Measurements from ENCODE around the gene UBP1. TPM values are rescaled to one million over a fixed set of nuclear protein-coding genes. Genes with fewer than 3 reads are reported as not detected.
"Not testable (repeated sequence)": the region's sequence is repeated elsewhere in the genome, so short reads cannot be mapped to it uniquely, and the experiment has no call there.

The UBP1 gene
- total RNA-seq, 1 donor from 2014 or later = 36.2 TPM

DNA sequence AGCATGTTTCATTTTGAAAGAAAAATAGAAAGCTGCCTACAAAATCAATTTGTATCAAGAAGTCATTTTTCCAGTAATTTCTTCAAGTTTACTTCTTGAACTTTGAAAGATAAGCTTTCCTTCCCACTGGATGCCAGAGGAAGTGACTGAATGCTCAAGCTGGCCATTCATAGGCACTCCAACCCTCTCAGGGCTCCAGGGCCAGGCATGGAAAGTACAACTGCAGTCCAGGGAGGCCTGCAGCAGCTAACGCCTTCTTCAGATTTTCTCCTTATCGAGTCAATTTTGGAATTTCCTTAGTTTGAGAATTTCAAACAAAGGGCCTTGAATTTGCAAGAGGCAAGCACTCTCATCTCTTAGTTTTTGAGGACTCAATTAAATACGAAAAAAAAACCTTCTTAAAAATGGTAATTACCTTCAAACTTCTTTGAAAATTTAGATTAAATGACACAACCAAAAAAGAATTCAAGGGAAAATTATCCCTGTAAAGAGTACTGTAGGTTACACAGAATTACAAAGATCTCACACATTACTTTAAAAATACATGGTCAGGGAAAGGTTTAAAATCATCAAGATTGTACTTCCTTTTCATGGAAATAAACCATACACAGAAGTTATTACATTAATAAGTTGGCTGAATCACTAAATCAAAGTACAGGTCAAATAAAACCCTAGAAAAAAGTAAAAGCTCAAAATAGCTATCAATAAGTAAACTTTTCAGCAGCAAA, 2.5 kb downstream of the UBP1 start:
- peak in 1 of 2 donors; percentile 60 for DNase-seq (ENCODE audit: low read depth in 2 of 2)

DNA sequence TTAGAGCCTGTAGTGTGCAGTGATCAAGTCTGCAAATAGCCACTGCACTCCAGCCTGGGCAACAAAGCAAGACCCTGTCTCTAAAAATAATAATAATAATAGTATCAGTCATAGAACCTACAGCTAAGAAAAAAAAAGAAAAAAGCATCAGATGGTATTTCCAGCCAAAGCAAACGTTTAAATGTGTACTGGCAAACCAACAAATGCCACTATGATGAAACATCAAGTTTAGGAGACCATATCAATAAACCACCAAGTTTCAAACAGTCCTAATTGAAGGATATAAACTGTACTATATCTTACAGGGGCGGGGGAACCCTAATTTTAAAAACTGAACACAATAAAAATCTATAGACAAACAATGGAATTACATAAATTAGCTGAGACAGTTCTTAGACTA, 6.4 kb downstream of the UBP1 start:
- no peak for DNase-seq (ENCODE audit: low read depth in 2 of 2)

DNA sequence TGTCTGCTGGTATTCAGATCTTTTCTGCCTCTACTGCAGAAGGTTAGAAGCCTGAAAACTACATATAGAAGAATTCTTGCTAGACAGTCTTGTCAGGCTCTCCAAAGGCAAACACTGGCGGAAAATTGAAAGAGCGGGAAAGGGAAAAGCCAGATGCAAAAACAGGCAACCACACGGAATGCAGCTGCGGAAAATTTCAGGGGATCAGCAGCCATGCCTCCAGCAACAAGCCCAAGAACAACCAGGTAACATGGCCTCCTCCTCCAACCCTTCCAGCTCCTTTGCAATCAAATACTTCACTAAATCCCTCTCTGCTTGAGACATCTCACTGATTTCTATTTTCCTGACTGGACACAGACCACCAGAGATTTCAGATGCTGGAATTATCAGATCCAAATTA, 9.6 kb downstream of the UBP1 start:
- DNase-seq (ENCODE audit: low read depth in 2 of 2) = no peak

DNA sequence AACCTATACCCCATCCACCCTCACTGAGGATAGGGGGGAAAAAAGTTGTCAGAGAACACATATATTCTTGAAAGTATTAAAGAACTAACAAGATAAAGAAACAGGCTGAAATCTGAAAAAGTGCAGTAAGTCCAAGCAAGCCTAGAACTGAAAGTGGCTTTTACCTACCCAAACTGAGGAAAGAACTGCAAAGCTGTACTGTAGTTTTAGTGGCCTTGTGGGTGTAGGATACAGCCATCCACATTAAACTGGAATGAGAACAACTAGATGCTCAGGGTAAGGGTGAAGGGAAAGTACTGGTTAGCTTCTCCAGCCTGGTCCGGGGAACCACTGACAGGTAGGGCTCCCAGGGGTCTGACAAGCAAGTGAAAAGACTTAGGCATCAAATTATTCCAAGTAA, 10.1 kb downstream of the UBP1 start:
- no peak for DNase-seq (ENCODE audit: low read depth in 2 of 2)

DNA sequence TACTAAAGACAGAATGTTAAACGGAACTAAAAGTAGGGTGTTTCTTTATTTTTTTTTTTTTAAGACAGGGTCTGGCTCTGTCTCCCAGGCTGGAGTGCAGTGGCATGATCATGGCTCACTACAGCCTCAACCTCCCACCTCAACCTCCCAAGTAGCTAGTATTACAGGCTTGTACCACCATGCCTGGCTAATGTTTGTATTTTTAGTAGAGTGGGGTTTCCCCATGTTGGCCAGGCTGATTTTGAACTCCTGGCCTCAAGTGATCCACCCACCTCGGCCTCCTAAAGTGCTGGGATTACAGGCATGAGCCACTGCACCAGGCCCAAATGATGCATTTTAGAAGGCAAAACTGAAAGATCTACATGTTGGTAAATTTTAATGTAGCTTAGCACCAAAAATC, 10.9 kb downstream of the UBP1 start:
- not testable (repeated sequence) for DNase-seq (ENCODE audit: low read depth in 2 of 2)

DNA sequence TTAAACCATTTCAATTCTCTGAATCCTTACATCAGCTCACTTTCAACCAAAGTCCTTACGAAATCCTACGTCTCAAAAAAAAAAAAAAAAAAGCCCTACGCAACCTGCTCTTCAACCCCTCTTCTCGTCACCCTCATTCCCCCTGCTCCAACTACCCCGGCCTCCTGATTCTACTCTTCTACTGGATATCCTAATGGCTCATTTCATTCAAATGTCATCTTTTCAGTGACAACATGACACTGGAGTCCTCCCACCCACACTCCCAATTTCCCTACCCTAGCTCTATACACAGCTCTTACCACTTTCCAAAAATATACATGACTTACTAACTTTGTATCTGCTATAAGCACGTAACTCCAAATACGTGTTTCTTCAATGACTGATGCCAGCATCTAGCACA, 11.5 kb downstream of the UBP1 start:
- no peak for DNase-seq (ENCODE audit: low read depth in 2 of 2)

DNA sequence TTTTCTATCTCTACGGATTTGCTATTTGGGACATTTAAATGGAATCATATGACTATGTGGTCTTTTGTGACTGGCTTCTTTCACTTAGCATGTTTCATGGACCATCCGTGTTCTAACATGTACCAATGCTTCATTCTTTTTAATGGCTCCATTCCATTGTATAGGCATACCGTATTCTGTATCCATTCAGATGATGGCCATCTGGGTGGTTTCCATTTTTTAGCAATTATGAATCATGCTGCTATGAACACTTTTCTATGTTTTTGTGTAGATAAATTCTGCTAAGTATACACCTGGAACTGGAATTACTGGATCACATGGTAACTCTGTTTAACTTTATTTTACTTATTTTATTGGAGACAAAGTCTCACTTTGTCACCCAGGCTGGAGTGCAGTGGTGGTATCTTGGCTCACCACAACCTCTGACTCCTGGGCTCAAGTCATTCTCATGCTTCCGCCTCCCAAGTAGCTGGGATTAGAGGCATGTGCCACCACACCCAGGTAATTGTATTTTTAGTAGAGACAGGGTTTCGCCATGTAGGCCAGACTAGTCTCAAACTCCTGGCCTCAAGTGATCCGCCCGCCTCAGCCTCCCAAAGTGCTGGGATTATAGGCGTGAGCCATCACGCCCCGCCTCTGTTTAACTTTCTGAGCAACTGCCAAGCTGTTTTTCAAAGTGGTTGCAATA, 13.4 kb downstream of the UBP1 start:
- DNase-seq (ENCODE audit: low read depth in 2 of 2) = no peak

DNA sequence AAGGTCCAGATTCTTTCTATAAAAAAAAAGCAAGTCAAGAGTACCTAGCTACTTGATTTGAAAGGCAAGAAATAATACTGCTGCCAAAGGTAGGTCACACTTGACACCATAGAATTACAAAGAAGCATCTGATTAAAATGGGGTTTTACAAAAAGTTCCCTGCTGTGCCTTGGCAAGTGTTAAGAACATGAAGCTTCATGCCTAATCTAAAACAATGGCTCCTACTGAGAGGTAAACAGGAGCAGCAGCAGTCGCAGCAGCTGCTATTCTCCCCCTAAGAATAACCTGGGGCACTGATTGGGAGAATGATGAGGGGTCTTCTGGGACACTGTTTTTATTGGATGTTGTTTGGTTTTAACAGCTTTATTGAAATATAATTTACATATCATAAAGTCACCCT, 14.1 kb downstream of the UBP1 start:
- no peak for DNase-seq (ENCODE audit: low read depth in 2 of 2)

DNA sequence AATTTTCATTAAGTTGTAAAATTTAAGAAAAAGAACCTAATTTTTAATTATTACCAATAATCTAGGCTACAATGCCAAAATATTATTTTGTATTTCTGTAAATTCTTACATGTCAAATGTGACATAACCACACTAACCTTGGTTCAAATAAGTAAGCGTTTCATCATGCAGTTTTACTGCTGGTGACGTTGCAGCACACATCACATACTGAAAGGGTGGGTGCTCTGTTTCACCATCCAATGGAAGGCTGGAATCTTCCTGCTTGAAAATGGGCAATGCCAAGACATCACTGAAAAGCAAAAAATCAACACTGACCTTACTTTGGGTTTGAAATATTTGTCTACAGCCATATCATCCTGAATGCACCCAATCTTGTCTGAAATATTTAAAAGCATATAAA, 14.8 kb downstream of the UBP1 start:
- no peak for DNase-seq (ENCODE audit: low read depth in 2 of 2)

DNA sequence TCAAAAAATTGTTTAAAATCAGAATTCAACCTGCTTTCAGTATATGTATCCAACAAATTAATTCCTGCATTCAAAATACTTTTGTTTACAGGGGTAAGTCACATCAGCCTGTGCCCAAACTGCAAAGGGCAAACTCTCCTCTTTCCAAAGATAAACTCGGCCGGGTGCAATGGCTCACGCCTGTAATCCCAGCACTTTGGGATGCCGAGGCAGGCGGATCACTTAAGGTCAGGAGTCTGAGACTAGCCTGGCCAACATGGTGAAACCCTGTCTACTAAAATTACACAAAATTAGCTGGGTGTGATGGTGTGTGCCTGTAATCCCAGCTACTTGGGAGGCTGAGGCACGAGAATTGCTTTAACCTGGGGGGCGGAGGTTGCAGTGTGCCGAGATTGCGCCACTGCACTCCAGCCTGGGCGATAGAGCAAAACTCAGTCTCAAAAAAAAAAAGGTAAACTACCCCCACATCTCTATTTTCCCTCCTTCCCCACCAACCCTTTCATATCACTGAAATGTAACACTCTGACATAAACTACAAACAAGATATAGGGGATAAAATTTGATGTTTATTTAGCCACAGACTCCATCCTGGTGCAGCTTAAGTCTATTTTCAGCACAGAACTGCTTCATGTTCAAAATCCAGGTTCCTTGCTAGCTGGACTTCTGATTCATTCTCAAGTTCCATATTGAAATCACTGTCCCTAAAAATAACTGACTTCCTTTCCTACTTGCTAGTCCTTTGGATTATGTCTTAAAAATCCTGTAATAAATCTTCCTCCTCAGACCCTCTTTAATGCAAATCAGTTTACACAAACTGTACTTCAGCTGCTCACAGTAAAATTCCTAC, 15.4 kb downstream of the UBP1 start:
- no peak for DNase-seq (ENCODE audit: low read depth in 2 of 2)

DNA sequence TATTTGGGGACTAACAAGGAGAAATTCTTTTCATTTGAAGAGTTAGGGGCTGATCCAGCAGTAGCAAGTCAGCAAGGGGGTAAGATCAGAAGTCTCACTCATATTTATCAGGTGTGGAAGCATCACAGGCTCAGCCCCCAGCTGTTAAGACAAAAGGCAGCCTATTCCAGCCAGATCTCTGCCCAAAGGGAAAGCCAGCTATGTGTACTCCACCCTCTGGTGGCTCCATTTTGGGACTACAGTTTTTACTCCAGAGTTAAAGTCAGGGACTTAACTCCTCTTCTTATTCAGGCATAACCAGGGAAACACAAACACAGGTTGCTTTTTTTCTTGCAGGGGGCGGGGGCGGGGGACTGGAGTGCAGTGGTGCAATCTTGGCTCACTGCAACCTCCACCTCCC, 19.2 kb downstream of the UBP1 start:
- no peak for DNase-seq (ENCODE audit: low read depth in 2 of 2)

DNA sequence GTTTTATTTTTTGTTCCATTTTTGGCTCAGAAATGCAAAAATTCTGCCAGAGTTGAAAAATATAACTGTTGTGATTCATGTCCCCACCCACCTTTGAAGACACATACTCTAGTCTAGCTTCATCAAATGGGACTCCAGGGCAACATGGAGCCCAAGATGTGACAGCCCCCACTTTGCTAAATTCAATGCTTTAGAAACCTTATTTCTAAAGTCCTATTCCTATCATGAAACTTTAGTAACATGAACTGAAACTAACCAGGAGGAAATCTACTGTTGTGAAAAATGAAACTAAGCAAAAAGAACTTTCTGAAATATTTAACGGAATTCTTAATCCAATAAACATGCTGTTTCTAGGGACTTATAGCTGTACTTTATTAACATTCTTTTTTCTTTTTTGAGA, 20.3 kb downstream of the UBP1 start:
- DNase-seq (ENCODE audit: low read depth in 2 of 2) = no peak

DNA sequence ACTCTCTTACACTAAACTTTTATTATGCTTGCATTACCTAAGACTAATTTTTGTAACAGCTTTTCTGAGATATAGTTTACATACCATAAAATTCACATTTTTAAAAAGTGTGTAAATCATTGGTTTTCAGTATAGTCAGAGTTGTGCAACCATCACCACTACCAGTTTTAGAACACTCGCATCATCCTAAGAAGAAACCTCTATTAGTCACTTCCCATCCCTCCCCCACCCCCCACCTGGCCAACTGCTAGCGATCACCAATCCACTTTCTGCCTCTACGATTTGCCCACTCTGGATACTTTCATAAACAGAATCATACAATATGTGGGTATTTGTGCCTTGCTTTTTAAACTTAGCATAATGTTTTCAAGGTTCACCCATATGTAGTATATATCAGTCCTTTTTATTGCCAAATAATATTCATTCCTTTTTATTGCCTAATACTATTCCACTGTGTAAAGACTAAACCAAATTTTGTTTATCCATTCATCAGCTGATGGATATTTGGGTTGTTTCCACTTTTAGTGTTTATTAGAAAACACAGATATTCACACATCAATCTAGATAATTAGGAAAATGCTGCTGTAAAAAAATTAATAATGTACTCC, 23.0 kb downstream of the UBP1 start:
- peak in 1 of 2 donors; percentile 16 for DNase-seq (ENCODE audit: low read depth in 2 of 2)

DNA sequence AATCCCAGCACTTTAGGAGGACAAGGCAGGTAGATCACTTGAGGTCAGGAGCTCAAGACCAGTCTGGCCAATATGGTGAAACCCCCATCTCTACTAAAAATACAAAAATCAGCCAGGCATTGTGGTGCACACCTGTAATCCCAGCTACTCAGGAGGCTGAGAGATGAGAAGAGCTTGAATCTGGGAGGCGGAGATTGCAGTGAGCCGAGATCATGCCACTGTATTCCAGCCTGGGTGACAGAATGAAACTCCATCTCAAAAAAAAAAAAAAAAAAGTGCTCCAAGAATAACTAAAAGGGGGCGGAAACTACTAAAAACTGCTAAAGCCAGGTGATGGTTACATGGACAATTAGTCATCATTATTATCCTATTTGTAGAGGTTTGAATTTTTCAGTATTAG, 29.4 kb downstream of the UBP1 start:
- not testable (repeated sequence) for DNase-seq (ENCODE audit: low read depth in 2 of 2)

DNA sequence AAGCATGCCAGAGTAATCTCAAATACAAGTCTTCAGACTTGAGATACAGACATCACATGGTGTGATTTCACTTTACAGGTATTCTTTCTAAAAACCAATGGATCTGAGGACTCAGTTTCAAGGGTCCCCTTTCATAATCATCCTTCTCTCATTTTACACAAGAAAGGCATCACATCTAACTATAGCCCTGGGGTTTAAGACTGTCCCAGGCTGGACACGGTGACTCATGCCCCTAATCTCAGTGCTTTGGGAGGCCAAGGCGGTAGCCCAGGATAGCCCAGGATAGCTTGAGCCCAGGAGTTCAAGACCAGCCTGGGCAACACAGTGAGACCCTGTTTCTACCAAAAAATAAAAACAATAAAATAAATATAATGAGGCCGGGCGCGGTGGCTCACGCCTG, 36.4 kb downstream of the UBP1 start:
- DNase-seq (ENCODE audit: low read depth in 2 of 2) = no peak

DNA sequence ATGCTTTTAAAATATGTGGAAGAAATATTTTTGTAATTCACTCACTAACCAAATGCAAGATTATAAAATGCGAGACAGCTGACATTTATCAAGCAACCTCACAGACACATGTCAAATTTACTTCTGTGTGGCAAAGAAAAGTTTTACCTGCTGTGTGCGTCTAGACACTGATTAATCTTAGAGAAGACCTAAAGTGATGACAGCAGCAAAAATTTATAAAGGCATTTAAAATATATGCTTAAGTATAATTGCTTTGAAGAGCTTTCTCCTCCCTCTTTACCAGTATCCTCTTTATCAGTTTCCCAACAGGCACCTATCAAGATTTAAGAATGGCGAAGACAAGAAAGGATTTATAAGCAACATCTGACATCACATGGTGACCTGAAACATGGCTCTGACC, 37.3 kb downstream of the UBP1 start:
- DNase-seq (ENCODE audit: low read depth in 2 of 2) = no peak

DNA sequence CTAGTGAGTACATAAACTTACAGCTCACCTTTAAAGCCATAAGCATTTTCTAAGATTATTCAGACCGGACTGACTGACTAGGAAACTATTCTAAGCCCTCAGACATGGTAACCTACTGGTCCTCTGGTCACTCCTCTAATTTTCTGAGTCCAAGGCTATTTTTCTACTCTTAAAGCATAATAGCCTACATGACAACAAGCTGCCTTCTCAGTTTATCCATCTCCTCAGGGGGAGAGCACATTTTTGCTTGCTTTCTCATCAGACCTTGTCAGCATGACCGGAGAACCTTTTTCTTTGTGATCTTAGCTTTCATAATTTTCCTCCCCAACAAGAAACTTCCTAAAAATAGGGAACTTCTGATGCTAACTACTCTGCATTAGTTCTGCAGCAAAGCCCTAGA, 38.4 kb downstream of the UBP1 start:
- DNase-seq (ENCODE audit: low read depth in 2 of 2) = no peak

DNA sequence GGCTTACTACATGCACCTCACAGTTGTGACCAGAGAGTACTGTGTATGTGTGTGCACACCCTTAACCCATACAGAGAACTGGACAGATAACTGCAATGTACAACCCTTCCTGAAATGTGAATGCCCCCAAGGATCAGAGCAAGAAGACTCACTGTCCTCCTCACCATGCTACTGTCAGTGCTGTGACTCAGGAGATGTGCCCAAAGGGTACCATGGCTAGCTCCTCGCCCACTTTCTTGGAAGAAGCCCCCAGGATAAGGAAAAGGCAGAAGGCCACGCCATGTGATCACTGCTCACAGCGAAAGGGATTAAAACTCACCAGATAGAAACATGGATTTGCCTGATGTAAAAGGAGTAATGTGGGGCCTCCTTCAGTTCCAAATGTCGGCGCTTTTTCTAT, 41.8 kb downstream of the UBP1 start:
- no peak for DNase-seq (ENCODE audit: low read depth in 2 of 2)

DNA sequence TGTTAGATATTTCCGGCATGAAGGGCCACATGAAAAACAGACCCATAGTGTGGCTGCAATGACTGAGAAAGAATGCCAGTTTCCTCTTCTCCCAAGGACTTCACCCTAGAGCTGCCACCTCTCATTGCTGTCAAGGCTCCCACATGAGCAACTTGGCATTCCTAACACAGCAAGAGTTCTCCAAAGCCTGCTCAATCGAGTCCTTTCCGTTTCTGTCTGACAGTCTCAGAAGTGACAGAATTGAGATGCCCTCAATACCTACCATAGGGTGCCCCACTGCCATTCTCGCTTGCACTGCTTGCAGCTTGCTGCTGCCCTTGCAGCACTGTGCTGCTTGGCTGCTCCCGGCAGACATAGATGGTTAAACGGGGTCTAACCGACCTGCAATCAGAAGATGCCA, 44.3 kb downstream of the UBP1 start:
- DNase-seq (ENCODE audit: low read depth in 2 of 2) = no peak

DNA sequence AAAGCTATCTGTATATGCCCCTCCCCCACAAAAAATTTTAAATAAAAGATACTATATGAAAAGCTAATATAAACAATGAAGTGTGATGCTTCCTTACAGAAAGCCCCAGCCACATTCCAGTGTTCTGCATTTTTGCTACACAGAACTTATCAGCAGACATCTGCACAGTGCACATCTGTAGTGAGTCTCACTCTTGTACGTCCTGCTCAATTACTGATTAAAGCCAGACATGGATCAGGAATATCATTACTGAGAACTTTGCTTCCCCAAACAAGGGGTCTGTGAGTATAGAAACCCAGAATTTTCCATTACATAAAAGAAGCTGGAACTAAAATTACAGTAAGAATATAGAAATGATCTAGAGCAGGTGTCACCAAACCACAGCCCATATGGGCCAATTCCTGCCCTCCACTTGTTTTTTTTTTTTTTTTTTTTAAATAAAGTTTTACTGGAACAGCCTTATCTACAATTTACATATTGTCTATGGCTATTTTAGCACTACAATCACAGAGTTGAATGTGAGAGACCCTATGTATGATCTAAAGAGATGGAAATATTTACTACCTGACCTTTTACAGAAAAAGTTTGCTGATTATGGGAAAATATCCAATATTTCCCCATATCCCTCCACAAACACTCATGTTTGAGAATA, 45.7 kb downstream of the UBP1 start:
- DNase-seq (ENCODE audit: low read depth in 2 of 2) = no peak

DNA sequence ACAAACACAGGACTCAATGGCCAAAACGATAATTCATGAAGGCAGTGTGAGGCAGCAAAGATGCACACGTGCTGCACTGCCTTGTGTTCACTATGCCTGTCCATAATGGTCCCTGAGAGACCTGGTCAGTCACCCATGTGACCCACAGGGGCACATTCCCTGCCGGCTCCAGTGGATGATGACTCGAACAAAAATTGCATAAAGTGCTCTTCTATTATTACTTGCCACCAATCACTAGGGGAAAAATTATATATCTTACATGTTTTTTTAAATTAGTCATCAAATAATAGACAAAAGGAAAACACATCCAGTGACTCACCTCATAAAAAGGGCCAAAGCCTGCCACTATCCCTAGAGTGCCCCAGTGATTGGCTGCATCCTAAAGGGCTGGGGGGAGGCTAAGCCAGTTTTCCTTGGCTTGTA, 47.5 kb downstream of the UBP1 start:
- peak; percentile 77 to 94 for DNase-seq (ENCODE audit: low read depth in 2 of 2)

DNA sequence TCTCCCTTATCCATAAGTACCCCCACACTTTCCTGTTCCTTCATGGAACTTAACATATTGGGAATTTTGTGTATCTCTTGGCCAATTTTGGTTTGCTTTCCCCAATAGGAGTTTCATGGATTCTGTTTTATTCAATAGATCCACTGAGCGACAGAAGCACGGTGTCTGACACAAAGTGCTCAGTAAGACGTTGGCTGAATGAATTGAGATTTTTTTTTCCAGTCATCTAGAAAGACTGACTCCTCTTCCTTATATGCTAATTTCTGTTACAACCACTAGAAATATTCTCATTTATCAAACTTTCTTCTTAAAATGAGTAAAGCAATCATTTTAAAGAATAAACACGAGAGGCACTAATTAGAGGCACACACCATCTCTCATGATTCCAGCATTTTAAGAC, 48.1 kb downstream of the UBP1 start:
- DNase-seq (ENCODE audit: low read depth in 2 of 2) = no peak
